ENCODE results near the gene RAB9B. TPM values are rescaled to one million over a fixed set of nuclear protein-coding genes. Genes with fewer than 3 reads are reported as not detected.

Gene RAB9B
- total RNA-seq, 1 experiment from 2014 or later: 0.62 TPM

DNA sequence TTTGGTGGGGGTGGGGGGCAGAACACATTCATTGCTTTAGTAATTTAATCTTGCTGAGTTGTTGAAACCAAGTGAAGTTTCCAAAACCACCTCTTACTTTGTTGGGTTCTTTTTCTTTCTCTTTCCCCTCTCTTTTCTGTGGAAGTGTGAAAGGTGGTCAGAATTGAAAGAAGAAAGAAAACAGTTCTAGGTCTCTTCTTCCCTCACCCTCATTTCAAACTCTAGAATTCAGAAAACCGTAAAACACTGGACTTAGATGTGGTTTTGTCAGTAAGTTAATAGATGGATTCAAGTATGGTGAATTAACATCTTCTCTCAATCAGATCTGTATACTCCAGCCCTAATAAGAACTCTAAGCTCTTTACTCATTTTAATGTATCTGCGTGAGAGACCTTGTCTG lies 31.7 kb downstream of the RAB9B start:
- H3K27ac ChIP-seq (ENCODE audit: low read length): no peak overlapping the region
- no peak for DNase-seq (ENCODE audit: low read depth, low spot score)
- ChIA-PET POLR2A (no interaction called here), CTCF (no interaction called here)
- no peaks in the 10 kb centered on the region for H3K4me1 ChIP-seq (ENCODE audit: control insufficient read depth, insufficient read depth, low read length)
- no peak for TF ChIP-seq TCF7L2 (IDR thresholded peaks at IDR 0.05; ENCODE audit: low read depth, low read length)
- TF ChIP-seq, protein P1, sequence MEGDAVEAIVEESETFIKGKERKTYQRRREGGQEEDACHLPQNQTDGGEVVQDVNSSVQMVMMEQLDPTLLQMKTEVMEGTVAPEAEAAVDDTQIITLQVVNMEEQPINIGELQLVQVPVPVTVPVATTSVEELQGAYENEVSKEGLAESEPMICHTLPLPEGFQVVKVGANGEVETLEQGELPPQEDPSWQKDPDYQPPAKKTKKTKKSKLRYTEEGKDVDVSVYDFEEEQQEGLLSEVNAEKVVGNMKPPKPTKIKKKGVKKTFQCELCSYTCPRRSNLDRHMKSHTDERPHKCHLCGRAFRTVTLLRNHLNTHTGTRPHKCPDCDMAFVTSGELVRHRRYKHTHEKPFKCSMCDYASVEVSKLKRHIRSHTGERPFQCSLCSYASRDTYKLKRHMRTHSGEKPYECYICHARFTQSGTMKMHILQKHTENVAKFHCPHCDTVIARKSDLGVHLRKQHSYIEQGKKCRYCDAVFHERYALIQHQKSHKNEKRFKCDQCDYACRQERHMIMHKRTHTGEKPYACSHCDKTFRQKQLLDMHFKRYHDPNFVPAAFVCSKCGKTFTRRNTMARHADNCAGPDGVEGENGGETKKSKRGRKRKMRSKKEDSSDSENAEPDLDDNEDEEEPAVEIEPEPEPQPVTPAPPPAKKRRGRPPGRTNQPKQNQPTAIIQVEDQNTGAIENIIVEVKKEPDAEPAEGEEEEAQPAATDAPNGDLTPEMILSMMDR (IDR thresholded peaks at IDR 0.05): no peak
- TF ChIP-seq SIN3A (IDR thresholded peaks at IDR 0.05; ENCODE audit: borderline replicate concordance, insufficient read depth, low read depth, low read length): no peak
- TF ChIP-seq, protein P2, sequence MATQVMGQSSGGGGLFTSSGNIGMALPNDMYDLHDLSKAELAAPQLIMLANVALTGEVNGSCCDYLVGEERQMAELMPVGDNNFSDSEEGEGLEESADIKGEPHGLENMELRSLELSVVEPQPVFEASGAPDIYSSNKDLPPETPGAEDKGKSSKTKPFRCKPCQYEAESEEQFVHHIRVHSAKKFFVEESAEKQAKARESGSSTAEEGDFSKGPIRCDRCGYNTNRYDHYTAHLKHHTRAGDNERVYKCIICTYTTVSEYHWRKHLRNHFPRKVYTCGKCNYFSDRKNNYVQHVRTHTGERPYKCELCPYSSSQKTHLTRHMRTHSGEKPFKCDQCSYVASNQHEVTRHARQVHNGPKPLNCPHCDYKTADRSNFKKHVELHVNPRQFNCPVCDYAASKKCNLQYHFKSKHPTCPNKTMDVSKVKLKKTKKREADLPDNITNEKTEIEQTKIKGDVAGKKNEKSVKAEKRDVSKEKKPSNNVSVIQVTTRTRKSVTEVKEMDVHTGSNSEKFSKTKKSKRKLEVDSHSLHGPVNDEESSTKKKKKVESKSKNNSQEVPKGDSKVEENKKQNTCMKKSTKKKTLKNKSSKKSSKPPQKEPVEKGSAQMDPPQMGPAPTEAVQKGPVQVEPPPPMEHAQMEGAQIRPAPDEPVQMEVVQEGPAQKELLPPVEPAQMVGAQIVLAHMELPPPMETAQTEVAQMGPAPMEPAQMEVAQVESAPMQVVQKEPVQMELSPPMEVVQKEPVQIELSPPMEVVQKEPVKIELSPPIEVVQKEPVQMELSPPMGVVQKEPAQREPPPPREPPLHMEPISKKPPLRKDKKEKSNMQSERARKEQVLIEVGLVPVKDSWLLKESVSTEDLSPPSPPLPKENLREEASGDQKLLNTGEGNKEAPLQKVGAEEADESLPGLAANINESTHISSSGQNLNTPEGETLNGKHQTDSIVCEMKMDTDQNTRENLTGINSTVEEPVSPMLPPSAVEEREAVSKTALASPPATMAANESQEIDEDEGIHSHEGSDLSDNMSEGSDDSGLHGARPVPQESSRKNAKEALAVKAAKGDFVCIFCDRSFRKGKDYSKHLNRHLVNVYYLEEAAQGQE (IDR thresholded peaks at IDR 0.05; ENCODE audit: insufficient read depth in 1 of 2, low read depth in 2 of 2, low read length in 1 of 2): no peak
- TF ChIP-seq POLR2AphosphoS5 (IDR thresholded peaks at IDR 0.05; ENCODE audit: low read depth, low read length): no peak
- in situ Hi-C loops (cut with HindIII; ENCODE audit: low pct_unique_long_range_greater_than_20kb, low sequenced_read_pairs) (no loop called here), intact Hi-C loops (cut with micrococcal nuclease; ENCODE audit: unreplicated experiment) (no loop called here)
- no peak for ATAC-seq
- H3K9me3 ChIP-seq (ENCODE audit: control insufficient read depth, insufficient read depth, low read depth, low read length): no peaks in the 10 kb centered on the region
- no peaks in the 10 kb centered on the region for H3K36me3 ChIP-seq (ENCODE audit: control insufficient read depth, insufficient read depth, low read length)
- no peak overlapping the region for H3K4me3 ChIP-seq (ENCODE audit: low read depth in 2 of 2, low read length in 2 of 2)
- H3K27me3 ChIP-seq (ENCODE audit: control insufficient read depth, insufficient read depth, low read length): no peaks in the 10 kb centered on the region
- no TSS peak for BruUV-seq (replicated peaks)

DNA sequence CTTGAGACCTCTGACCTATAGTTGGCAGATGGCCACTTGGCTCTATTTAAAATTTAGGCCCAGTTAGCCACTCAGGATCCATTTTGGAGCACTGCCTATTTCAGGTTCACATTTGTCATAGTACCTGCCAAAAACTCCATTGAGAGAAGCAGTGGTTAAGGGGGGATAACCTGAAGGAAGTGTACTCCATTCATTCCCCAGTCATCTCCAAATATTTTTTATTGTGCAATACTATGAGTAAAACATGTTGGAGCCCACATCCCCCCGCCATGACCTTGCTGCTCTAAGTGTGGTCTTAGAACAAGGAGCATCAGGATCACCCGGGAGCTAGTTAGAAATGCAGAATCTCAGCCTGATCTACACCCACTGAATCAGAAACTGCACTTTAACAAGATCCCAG lies 34.4 kb downstream of the RAB9B start:
- Histone ChIP-seq H3K36me3 (ENCODE audit: control insufficient read depth, insufficient read depth, low read length) (no peaks in the 10 kb centered on the region), H3K4me1 (ENCODE audit: control insufficient read depth, insufficient read depth, low read length) (no peaks in the 10 kb centered on the region), H3K4me3 (ENCODE audit: low read depth in 2 of 2, low read length in 2 of 2) (no peak overlapping the region), H3K9me3 (ENCODE audit: control insufficient read depth, insufficient read depth, low read depth, low read length) (no peaks in the 10 kb centered on the region), H3K27ac (ENCODE audit: low read length) (no peak overlapping the region), H3K27me3 (ENCODE audit: control insufficient read depth, insufficient read depth, low read length) (peaks cover 3% of the 10 kb centered on the region; the same call in 1 of the 2 replicates)
- POLR2A ChIA-PET: no interaction called here
- intact Hi-C loops (cut with micrococcal nuclease; ENCODE audit: unreplicated experiment) (no loop called here), in situ Hi-C loops (cut with HindIII; ENCODE audit: low pct_unique_long_range_greater_than_20kb, low sequenced_read_pairs) (no loop called here)
- ATAC-seq (no peak), DNase-seq (ENCODE audit: low read depth, low spot score) (no peak)
- CTCF ChIA-PET: no interaction called here
- BruUV-seq (replicated peaks): no TSS peak
- TF ChIP-seq, protein P2 (IDR thresholded peaks at IDR 0.05; ENCODE audit: insufficient read depth in 1 of 2, low read depth in 2 of 2, low read length in 1 of 2): no peak
- TF ChIP-seq TCF7L2 (IDR thresholded peaks at IDR 0.05; ENCODE audit: low read depth, low read length) (no peak), SIN3A (IDR thresholded peaks at IDR 0.05; ENCODE audit: borderline replicate concordance, insufficient read depth, low read depth, low read length) (no peak), POLR2AphosphoS5 (IDR thresholded peaks at IDR 0.05; ENCODE audit: low read depth, low read length) (no peak)
- TF ChIP-seq, protein P1 (IDR thresholded peaks at IDR 0.05): no peak
